ENCODE measurements around the gene PDLIM1. TPM values are rescaled to one million over a fixed set of nuclear protein-coding genes. Genes with fewer than 3 reads are reported as not detected.

Gene PDLIM1
- total RNA-seq, 2 donors from 2014 or later: 8.3 to 44.4 TPM

DNA sequence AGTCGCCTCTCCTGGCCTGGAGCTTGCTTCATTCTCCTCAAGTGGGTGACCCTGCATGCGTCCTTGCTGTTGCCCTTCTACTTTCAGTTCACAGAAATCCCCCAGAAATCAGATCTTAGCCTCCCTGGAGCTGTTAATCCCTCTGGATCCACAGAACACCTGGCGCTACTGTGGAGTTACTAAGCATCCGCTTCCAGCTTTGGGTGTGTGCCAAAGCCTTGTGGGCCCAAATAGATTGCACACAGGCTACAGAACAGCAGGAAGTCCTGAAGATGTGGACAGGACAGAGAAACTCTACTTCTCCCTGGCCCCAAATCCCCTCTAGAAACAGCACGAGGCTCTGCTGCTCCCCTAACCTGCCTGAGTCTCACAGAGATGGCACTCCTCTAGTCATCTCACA lies 36.6 kb upstream of the PDLIM1 start:
- no peaks in the 10 kb centered on the region for H3K4me1 Mint-ChIP-seq
- ATAC-seq (no peak), DNase-seq (no peak)
- H3K27me3 Mint-ChIP-seq: peaks cover 23% of the 10 kb centered on the region
- no peaks in the 10 kb centered on the region for H3K36me3 Mint-ChIP-seq (ENCODE audit: low read depth)
- no peaks in the 10 kb centered on the region for H3K9me3 ChIP-seq (ENCODE audit: control insufficient read depth, low read length, poor library complexity, severe bottlenecking)
- no peak overlapping the region for H3K4me3 Mint-ChIP-seq
- H3K27ac Mint-ChIP-seq: no peak overlapping the region

DNA sequence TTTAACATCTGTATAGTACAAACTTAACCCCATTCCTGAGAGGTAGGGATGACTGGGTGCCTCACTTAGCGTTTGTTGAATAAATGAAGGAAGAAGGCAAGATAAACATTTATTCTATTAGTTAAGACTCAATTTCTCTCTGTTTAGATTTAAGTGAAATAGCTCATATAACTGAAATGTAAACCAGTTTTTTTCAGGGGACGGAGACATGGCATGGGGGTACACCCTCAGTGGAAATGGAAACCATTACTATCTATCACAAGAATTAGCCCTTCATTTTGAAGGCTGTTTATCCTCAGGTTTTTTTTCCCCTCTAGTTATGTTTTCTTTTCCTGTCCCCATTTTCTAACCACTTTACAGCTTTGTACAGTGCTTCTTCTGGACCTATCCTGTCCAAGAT lies 35.6 kb upstream of the PDLIM1 start:
- ATAC-seq: no peak
- H3K36me3 Mint-ChIP-seq (ENCODE audit: low read depth): no peaks in the 10 kb centered on the region
- no peak for DNase-seq

DNA sequence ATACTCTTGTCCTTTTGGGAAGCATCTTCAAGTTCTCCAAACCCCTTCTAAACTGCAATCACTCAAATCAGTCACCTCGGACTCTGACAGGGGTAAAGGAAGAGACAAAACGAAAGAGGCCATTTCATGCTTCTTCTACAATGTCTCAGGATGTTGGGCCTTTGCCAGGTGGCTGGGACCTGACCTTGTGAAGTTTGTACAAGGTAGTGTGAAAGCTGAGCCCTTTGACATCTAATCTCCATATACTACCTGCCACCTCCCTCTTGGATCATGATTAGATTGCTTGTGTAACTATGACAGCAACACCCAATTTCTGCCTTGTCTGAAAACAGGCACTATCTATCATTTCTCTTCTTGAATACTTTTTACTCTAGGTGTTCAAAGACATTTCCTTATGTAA lies 35.1 kb upstream of the PDLIM1 start:
- no peaks in the 10 kb centered on the region for H3K4me1 Mint-ChIP-seq
- no peak for DNase-seq
- no peaks in the 10 kb centered on the region for H3K9me3 ChIP-seq (ENCODE audit: control insufficient read depth, low read length, poor library complexity, severe bottlenecking)
- no peak overlapping the region for H3K4me3 Mint-ChIP-seq
- H3K36me3 Mint-ChIP-seq (ENCODE audit: low read depth): no peaks in the 10 kb centered on the region
- H3K27me3 Mint-ChIP-seq: peaks cover 18% of the 10 kb centered on the region
- no peak for ATAC-seq
- no peak overlapping the region for H3K27ac Mint-ChIP-seq

More for the DNA sequence above, 35.6 kb upstream of the PDLIM1 start:
- no peaks in the 10 kb centered on the region for H3K4me1 Mint-ChIP-seq
- H3K4me3 Mint-ChIP-seq: no peak overlapping the region
- no peak overlapping the region for H3K27ac Mint-ChIP-seq
- peaks cover 18% of the 10 kb centered on the region for H3K27me3 Mint-ChIP-seq
- no peaks in the 10 kb centered on the region for H3K9me3 ChIP-seq (ENCODE audit: control insufficient read depth, low read length, poor library complexity, severe bottlenecking)

DNA sequence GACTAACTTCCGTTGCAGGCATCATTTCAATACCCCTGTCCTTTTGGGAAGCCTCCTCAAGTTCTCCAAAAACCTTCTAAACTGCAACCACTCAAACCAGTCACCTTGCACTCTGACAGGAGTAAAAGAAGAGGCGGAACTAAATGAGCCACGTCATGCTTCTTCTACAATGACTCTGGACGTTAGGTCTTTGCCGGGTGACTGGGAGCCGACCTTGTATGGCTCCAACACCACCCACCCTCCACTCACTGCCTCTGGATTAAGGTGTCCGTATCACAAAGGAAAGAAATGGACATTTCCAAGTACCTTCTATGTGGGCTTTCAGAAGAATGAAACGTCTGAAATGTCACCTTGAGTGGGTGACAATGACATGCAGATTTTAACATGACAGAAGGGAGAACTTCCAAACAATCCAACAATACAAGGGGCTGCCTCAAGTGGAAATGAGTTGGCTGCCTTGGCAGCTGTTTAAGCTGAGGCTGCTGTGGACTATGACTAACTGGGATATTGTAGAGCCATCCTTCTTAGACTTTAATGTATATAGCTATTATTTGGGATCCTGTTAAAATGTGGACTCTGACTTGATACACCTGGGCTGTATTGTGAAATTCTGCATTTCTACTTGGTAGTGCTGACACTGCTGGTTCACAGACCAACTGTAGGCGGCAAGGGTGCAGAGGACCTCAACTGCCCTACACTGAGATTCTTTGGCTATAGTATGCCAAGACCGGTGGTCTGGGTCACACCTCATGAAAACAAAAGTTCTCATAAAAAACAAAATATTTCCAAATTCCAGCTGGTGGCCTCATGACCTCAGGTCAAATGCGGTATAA lies 33.8 kb upstream of the PDLIM1 start:
- DNase-seq (no peak), ATAC-seq (no peak)
- Mint-ChIP-seq H3K36me3 (ENCODE audit: low read depth) (no peaks in the 10 kb centered on the region), H3K4me1 (no peaks in the 10 kb centered on the region), H3K4me3 (no peak overlapping the region), H3K27me3 (peaks cover 18% of the 10 kb centered on the region), H3K27ac (no peak overlapping the region)
- H3K9me3 ChIP-seq (ENCODE audit: control insufficient read depth, low read length, poor library complexity, severe bottlenecking): no peaks in the 10 kb centered on the region

DNA sequence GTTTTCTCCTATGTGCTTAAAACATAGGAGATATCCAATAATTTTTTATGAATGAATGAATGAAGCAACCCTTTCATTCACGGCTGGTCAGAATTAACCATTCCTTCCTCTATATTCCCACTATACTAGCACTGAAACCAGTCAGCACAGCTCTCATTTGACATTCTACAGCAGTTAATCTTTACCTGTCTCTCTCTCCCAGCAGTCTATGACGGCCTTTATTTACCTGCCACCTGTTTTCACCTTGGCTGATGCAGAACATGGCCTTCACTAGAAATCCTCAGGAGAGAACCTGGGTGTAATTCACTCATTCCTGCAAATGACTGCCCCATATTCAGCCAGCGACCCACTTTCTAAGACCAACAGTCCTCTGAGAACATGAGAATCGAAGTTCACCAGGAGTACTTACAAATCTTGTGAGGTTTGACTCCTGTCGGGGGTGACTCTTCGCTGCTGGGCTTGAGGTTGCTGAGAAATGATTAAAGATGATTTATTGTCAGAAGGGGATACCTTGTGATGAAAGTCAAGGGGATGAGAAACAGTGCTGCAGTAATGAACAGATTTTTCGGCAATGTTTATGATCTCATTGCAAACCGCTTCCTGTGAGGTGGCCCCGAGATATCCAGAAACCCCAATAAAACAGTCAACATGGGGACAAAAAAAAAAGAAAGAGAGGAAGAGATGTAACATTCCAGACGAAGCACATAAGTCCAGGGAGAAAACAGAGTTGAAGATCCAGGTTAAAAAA lies 30.9 kb upstream of the PDLIM1 start:
- peaks cover 10% of the 10 kb centered on the region for H3K27me3 Mint-ChIP-seq
- no peak overlapping the region for H3K4me3 Mint-ChIP-seq
- H3K4me1 Mint-ChIP-seq: no peaks in the 10 kb centered on the region
- DNase-seq (no peak), ATAC-seq (no peak)
- H3K9me3 ChIP-seq (ENCODE audit: control insufficient read depth, low read length, poor library complexity, severe bottlenecking): no peaks in the 10 kb centered on the region
- no peak overlapping the region for H3K27ac Mint-ChIP-seq
- H3K36me3 Mint-ChIP-seq (ENCODE audit: low read depth): no peaks in the 10 kb centered on the region

DNA sequence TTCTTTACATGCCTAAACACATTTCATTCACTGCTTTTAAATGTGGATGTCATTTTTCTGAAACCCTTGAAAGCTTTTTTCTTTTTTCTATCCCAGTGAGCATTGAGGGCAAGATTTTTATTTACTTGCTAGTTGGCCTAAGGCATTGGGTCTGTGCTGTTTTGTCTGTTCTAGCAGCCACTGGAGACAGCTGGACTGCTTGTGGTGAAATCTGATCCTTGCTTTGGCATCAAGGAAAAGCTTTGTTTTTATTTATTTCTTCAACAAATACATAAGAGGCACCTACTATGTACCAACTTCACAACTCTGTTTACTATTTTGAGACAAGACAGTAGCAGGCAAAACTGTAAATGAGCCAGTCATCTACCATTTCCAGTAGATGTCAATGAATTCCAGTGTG lies 28.4 kb upstream of the PDLIM1 start:
- ATAC-seq: no peak
- Mint-ChIP-seq H3K27me3 (peaks cover 5% of the 10 kb centered on the region), H3K4me1 (no peaks in the 10 kb centered on the region), H3K4me3 (no peak overlapping the region), H3K36me3 (ENCODE audit: low read depth) (no peaks in the 10 kb centered on the region), H3K27ac (no peak overlapping the region)
- no peak for DNase-seq
- H3K9me3 ChIP-seq (ENCODE audit: control insufficient read depth, low read length, poor library complexity, severe bottlenecking): no peaks in the 10 kb centered on the region

DNA sequence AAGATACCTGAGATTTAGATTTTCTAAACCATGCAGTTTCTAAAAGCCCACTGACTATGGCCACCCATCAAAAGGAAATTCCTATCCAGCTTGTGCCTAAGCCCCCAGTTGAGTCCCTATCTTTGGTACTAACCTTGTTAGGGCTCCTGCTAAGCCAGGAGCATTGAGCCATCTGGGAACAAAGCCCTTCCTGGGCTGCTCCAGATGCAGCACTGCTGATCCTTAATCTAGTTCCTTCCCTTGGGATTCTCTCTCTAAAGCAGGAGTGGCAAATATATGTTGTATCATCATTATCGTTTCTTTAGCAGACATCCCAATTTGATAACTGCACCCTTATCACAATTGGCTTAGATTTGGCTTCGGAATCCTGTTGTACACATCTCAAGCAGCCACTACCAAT lies 24.7 kb upstream of the PDLIM1 start:
- Mint-ChIP-seq H3K27me3 (no peaks in the 10 kb centered on the region), H3K36me3 (ENCODE audit: low read depth) (no peaks in the 10 kb centered on the region), H3K27ac (no peak overlapping the region), H3K4me1 (peaks cover 2% of the 10 kb centered on the region), H3K4me3 (no peak overlapping the region)
- no peak for ATAC-seq
- DNase-seq: no peak
- no peaks in the 10 kb centered on the region for H3K9me3 ChIP-seq (ENCODE audit: control insufficient read depth, low read length, poor library complexity, severe bottlenecking)

DNA sequence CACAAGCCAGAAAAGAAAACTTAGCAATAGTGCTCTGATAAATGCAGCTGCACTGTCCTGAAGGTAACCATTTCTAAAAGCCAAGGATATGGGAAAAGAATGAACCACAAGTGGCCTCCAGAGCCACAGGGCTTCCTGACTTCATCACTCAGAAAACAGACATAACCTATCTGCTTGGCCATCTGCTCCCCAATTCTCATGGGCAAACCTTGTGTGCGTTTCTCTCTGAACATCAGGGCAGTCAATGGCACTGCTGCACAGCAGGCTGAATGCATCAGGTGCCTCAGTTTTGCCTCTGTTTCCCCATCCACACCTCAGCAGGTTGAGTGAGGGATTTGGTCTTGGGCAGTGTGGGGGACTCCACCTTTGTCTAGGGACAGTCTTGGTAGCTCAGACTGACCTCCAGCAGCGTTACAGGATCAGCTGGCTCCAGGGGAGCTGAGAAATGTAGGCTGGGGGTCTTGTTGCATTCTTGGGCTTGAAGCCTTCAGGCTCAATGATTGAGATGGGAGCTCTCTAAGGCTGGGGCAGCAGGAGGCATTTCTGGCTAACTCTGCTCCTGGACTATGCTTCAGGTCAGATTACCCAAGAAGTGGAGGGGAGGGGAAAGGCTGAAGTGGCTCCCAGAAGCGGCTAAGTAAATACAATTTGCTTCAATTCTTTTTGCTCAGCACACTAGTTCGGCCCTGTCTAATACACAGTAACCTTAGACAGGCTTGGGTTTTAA lies 23.6 kb upstream of the PDLIM1 start:
- no peaks in the 10 kb centered on the region for H3K9me3 ChIP-seq (ENCODE audit: control insufficient read depth, low read length, poor library complexity, severe bottlenecking)
- ATAC-seq (no peak), DNase-seq (no peak)
- peaks cover 2% of the 10 kb centered on the region for H3K4me1 Mint-ChIP-seq
- no peaks in the 10 kb centered on the region for H3K27me3 Mint-ChIP-seq
- no peak overlapping the region for H3K27ac Mint-ChIP-seq
- no peak overlapping the region for H3K4me3 Mint-ChIP-seq
- H3K36me3 Mint-ChIP-seq (ENCODE audit: low read depth): peaks cover 3% of the 10 kb centered on the region

DNA sequence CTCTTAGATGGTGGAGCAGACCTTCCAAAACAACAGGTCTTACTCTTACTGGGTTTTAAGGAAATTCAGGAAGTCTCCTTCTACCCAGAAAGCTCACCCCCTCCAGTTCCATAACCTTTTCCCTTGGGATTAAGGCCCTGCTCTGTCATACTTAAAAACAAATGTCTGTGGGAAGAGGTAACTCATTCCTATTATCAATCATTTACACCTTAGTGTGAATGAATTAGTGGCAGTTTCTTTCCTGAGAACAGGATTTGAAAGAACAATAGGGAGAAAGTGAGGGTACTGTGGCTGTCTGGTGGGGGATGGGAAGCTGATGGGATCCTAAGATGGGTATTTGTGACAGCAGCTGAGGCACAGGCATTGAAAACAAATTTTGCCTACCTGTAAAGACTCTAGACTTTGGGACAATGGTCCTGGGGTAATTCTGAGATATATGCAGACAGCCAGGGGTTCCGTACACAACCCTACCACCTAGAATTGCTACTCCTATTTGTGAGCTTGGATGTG lies 22.2 kb upstream of the PDLIM1 start:
- Mint-ChIP-seq H3K4me3 (no peak overlapping the region), H3K27ac (no peak overlapping the region), H3K27me3 (peaks cover 5% of the 10 kb centered on the region), H3K4me1 (peaks cover 2% of the 10 kb centered on the region), H3K36me3 (ENCODE audit: low read depth) (peaks cover 3% of the 10 kb centered on the region)
- H3K9me3 ChIP-seq (ENCODE audit: control insufficient read depth, low read length, poor library complexity, severe bottlenecking): no peaks in the 10 kb centered on the region
- ATAC-seq (no peak), DNase-seq (no peak)

DNA sequence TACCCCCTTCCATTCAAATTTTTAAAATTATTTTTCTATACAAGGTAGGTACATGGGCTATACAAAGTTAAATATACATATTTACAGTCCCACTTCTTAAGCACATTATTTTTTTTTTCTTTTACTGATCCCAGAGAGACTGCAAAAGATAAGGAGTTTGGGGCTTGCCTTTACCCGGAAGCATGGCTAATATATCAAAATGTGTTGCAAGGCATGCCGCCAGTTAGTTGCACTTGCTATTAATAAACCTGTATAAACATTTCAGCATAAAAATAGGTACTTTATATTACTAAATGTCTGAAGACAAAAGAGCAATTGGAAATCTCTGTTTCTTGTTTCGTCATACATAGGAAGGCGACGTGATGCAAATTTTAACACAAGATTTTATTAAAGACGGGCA lies 21.5 kb upstream of the PDLIM1 start:
- H3K27me3 Mint-ChIP-seq: peaks cover 5% of the 10 kb centered on the region
- H3K36me3 Mint-ChIP-seq (ENCODE audit: low read depth): peaks cover 3% of the 10 kb centered on the region
- H3K4me3 Mint-ChIP-seq: no peak overlapping the region
- ATAC-seq (no peak), DNase-seq (no peak)
- no peaks in the 10 kb centered on the region for H3K9me3 ChIP-seq (ENCODE audit: control insufficient read depth, low read length, poor library complexity, severe bottlenecking)
- peaks cover 2% of the 10 kb centered on the region for H3K4me1 Mint-ChIP-seq
- no peak overlapping the region for H3K27ac Mint-ChIP-seq

DNA sequence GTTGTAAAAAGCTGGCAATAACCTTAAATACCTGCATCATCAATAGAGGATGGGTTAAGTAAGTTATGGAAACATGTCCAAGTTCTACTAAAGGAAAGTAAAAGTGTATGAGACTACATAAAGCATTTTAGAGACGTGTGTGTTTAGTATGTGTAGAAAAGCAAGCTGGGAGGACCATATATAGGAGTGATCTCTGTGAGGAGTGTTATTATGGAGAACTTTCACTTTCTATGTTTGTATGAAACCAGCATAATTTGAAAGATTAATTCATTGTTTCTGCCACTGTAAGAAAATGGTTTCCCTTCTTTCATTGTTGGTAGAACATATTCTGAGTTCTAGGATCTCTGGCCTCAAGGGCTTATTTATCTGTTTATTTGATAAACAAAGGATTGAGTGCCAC lies 19.2 kb upstream of the PDLIM1 start:
- H3K4me3 Mint-ChIP-seq: no peak overlapping the region
- peaks cover 3% of the 10 kb centered on the region for H3K36me3 Mint-ChIP-seq (ENCODE audit: low read depth)
- DNase-seq: no peak
- no peaks in the 10 kb centered on the region for H3K9me3 ChIP-seq (ENCODE audit: control insufficient read depth, low read length, poor library complexity, severe bottlenecking)
- peaks cover 9% of the 10 kb centered on the region for H3K27me3 Mint-ChIP-seq
- H3K27ac Mint-ChIP-seq: no peak overlapping the region
- ATAC-seq: no peak
- H3K4me1 Mint-ChIP-seq: peaks cover 2% of the 10 kb centered on the region

DNA sequence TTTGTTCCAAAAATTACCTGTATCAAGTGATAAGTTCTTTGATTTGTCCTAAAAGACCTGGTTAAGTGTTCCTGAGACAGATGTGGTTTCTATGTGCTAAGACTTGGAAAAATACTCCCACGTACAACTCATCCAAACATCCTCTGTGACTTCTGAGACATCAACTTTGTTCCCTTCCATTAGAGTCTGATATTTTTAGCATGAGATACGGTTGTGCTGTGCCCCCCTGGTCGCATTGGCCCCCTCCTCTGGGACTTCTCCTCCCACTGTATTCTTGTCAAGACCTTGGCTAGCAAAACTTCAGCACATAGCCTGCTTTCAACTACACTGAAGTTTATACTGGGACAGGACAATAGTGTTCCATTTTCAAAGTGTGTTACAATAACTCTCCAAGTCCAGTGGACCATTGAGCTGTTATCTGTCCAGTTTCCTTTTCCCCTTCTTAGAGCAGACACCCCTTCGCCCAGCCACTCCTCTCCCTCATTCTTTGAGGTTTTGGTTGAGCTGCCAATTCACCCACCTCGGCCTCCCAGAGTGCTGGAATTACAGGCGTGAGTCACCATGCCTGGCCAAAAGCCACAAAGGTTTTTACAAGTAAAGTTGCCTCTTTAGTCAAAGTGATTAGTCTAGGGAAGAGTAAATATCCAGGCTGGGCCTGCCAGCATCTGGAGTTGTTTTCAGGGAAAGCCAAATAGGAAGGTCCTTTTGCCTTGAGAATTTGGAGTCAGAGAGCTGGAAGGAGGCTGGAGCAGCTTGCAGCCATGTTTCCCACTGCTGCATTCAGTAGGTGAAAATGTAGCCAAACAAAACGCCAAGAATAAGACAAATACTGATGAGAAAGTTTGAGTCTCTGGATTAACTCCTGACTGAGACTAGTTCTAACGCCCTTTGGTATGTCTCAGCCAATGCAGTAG lies 17.8 kb upstream of the PDLIM1 start:
- no peak overlapping the region for H3K4me3 Mint-ChIP-seq
- no peak overlapping the region for H3K27ac Mint-ChIP-seq
- no peaks in the 10 kb centered on the region for H3K9me3 ChIP-seq (ENCODE audit: control insufficient read depth, low read length, poor library complexity, severe bottlenecking)
- peaks cover 2% of the 10 kb centered on the region for H3K4me1 Mint-ChIP-seq
- ATAC-seq (no peak), DNase-seq (no peak)
- H3K36me3 Mint-ChIP-seq (ENCODE audit: low read depth): peaks cover 3% of the 10 kb centered on the region
- H3K27me3 Mint-ChIP-seq: peaks cover 9% of the 10 kb centered on the region
